ENCODE results near the gene FIGLA.

GRCh38 chr2:70823249-70823648, 32.8 kb upstream of the FIGLA start:
- TF ChIP-seq CTCF (IDR thresholded peaks at IDR 0.05; ENCODE audit: low read depth, low read length, poor library complexity, severe bottlenecking) (no peak), EZH2phosphoT487 (IDR thresholded peaks at IDR 0.05; ENCODE audit: borderline replicate concordance, low read length) (no peak)

All from DOHH2 (cell line).